ENCODE data around the gene HLA-E. TPM values are rescaled to one million over a fixed set of nuclear protein-coding genes. Genes with fewer than 3 reads are reported as not detected.
"Not testable (repeated sequence)": the region's sequence is repeated elsewhere in the genome, so short reads cannot be mapped to it uniquely, and the experiment has no call there.

The HLA-E gene
- polyA plus RNA-seq, 1 experiment, result 293 TPM

DNA sequence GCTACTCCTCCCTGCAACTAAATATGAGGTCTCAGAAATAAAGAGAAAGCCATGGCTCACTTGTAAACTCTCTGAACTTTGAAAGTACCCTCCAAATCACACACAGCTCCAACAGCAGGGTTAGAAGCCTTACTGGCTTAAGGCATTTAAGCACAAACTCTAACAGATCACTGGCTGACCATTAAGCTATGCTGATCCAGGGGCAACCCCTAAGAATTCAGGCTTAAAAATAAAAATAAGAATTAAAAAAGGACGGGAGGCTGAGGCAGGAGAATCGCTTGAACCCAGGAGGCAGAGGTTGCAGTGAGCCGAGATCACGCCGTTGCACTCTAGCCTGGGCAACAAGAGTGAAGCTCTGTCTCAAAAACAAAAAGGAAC, 21.8 kb downstream of the HLA-E start:
- ChIA-PET CTCF (interaction anchor here (0.6 to 2.1 kb wide), 3 partner anchors 10 to 199 kb away, joined by 3 to 8 read pairs (median 3); no protein-coding TSS in a partner anchor), POLR2A (no interaction called here)
- TF ChIP-seq CTCF (IDR thresholded peaks at IDR 0.05; ENCODE audit: insufficient read depth, low read depth, low read length), result no peak
- Histone ChIP-seq H3K27me3 (ENCODE audit: control insufficient read depth, insufficient read depth, low read length) (no peaks in the 10 kb centered on the region), H3K36me3 (ENCODE audit: control insufficient read depth, insufficient read depth, low read length) (no peaks in the 10 kb centered on the region), H3K4me3 (ENCODE audit: low read depth, low read length) (no peak overlapping the region)
- no peak for DNase-seq (ENCODE audit: low read depth)

DNA sequence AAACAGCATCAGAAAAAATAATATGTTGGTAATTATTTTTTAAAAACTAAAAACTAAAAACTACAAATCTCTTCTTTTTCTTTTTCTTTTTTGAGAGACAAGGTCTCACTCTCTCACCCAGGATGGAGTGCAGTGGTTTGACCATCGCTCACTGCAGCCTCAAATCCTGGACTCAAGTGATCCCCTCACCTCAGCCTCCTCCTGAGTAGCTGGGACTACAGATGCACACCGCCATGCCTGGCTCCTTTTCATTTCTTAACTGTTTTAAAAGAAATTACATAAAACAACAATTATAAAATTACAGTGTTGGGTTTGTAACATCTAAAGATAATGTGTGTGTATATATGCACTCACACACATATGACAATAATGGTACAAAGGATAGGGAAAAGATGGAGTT, 24.1 kb downstream of the HLA-E start:
- no peak for TF ChIP-seq CTCF (IDR thresholded peaks at IDR 0.05; ENCODE audit: insufficient read depth, low read depth, low read length)
- ChIA-PET POLR2A (no interaction called here), CTCF (interaction anchor here (1.2 to 1.5 kb wide), 3 partner anchors 19 to 29 kb away, joined by 3 to 6 read pairs (median 5); no protein-coding TSS in a partner anchor)
- H3K27me3 ChIP-seq (ENCODE audit: control insufficient read depth, insufficient read depth, low read length), result no peaks in the 10 kb centered on the region
- H3K36me3 ChIP-seq (ENCODE audit: control insufficient read depth, insufficient read depth, low read length), result no peaks in the 10 kb centered on the region
- DNase-seq (ENCODE audit: low read depth), result no peak
- no peak overlapping the region for H3K4me3 ChIP-seq (ENCODE audit: low read depth, low read length)

DNA sequence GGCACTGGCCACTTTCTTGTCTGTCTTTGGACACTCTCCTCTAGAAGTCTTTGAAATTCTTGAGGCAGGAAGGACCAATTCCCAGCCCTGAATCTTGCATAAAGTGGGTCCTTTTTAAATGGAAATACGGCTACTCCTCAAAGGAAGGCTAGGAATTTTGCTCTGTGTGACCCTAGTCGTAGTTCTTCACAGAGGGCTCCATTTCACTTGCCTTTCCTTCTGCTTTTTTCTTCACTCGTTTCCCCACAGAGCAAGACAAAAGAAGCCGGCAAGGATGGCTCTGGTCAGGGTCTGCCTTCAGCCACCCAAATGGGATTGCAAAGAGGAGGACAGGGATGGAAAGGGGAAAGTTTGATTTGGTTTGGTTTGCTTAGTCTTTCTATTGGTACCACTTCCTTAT, 25.8 kb downstream of the HLA-E start:
- no peak for TF ChIP-seq CTCF (IDR thresholded peaks at IDR 0.05; ENCODE audit: insufficient read depth, low read depth, low read length)
- no peak overlapping the region for H3K4me3 ChIP-seq (ENCODE audit: low read depth, low read length)
- H3K27me3 ChIP-seq (ENCODE audit: control insufficient read depth, insufficient read depth, low read length), result no peaks in the 10 kb centered on the region
- CTCF ChIA-PET, result interaction anchor here (1.5 kb wide), 1 partner anchor 24 kb away, joined by 3 read pairs; no protein-coding TSS in a partner anchor
- DNase-seq (ENCODE audit: low read depth), result no peak
- POLR2A ChIA-PET, result no interaction called here
- H3K36me3 ChIP-seq (ENCODE audit: control insufficient read depth, insufficient read depth, low read length), result no peaks in the 10 kb centered on the region; the same call in 1 of the 2 replicates

GRCh38 chr6:30515944-30516753, 26.8 kb downstream of the HLA-E start:
- CTCF ChIA-PET, result interaction anchor here (1.0 to 1.1 kb wide), 2 partner anchors 16 to 25 kb away, joined by 5 read pairs; no protein-coding TSS in a partner anchor
- Histone ChIP-seq H3K36me3 (ENCODE audit: control insufficient read depth, insufficient read depth, low read length) (no peaks in the 10 kb centered on the region; the same call in 1 of the 2 replicates), H3K4me3 (ENCODE audit: low read depth, low read length) (peak overlapping the region; percentile 53), H3K27me3 (ENCODE audit: control insufficient read depth, insufficient read depth, low read length) (no peaks in the 10 kb centered on the region)
- no peak for TF ChIP-seq CTCF (IDR thresholded peaks at IDR 0.05; ENCODE audit: insufficient read depth, low read depth, low read length)
- DNase-seq (ENCODE audit: low read depth), result peak; percentile 78
- POLR2A ChIA-PET, result interaction anchor here (0.6 to 0.7 kb wide), 4 partner anchors 12 to 1637 kb away, joined by 3 to 7 read pairs (median 4); partner anchors contain the start of gene ABCF1

DNA sequence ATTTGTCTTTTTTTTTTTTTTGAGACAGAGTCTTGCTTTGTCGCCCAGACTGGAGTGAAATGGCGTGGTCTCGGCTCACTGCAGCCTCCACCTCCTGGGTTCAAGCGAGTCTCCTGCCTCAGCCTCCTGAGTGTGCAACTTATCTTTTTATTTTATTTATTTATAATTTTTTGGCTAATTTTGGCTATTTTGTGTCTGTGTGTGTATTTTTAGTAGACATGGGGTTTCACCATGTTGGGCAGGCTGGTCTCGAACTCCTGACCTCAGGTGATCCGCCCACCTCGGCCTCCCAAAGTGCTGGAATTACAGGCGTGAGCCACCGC, 27.4 kb downstream of the HLA-E start:
- CTCF ChIA-PET, result interaction anchor here (1.0 to 1.1 kb wide), 2 partner anchors 16 to 25 kb away, joined by 5 read pairs; no protein-coding TSS in a partner anchor
- not testable (repeated sequence) for H3K27me3 ChIP-seq (ENCODE audit: control insufficient read depth, insufficient read depth, low read length); DNase-seq (ENCODE audit: low read depth); H3K36me3 ChIP-seq (ENCODE audit: control insufficient read depth, insufficient read depth, low read length)
- peak overlapping the region; percentile 53 for H3K4me3 ChIP-seq (ENCODE audit: low read depth, low read length)
- POLR2A ChIA-PET, result interaction anchor here (0.6 to 0.7 kb wide), 4 partner anchors 11 to 1636 kb away, joined by 3 to 7 read pairs (median 4); partner anchors contain the start of gene ABCF1

DNA sequence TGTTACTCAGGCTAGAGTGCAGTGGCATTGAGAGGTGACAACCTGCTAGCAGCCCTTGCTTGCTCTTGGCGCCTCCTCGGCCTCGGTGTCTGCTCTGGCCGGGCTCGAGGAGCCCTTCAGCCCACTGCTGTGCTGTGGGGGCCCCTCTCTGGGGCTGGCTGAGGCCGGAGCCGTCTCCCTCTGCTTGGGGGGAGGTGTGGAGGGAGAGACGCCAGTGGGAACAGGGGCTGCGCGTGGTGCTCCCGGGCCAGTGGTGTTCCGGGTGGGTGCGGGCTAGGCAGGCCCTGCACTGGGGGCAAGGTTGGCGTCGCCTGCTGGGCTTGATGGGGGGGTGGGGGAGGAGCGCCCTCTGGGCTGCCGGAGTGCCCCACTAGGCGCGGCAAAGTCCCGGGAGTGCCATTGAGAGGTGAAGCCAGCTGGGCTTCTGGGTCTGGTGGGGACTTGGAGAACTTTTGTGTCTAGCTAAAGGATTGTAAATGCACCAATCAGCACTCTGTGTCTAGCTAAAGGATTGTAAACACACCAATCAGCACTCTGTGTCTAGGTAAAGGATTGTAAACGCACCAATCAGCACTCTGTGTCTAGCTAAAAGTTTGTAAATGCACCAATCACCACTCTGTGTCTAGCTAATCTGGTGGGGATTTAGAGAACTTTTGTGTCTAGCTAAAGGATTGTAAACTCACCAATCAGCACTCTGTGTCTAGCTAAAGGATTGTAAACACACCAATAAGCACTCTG, 28.6 kb downstream of the HLA-E start:
- H3K27me3 ChIP-seq (ENCODE audit: control insufficient read depth, insufficient read depth, low read length); POLR2A ChIA-PET; H3K36me3 ChIP-seq (ENCODE audit: control insufficient read depth, insufficient read depth, low read length); H3K4me3 ChIP-seq (ENCODE audit: low read depth, low read length); DNase-seq (ENCODE audit: low read depth): not testable (repeated sequence)
- CTCF ChIA-PET, result interaction anchor here (1.1 to 1.4 kb wide), 3 partner anchors 14 to 36 kb away, joined by 3 to 5 read pairs (median 4); no protein-coding TSS in a partner anchor

GRCh38 chr6:30518505-30519145, 29.3 kb downstream of the HLA-E start:
- H3K4me3 ChIP-seq (ENCODE audit: low read depth, low read length); H3K27me3 ChIP-seq (ENCODE audit: control insufficient read depth, insufficient read depth, low read length); POLR2A ChIA-PET; H3K36me3 ChIP-seq (ENCODE audit: control insufficient read depth, insufficient read depth, low read length); DNase-seq (ENCODE audit: low read depth): not testable (repeated sequence)
- CTCF ChIA-PET, result interaction anchor here (1.1 to 1.4 kb wide), 3 partner anchors 13 to 36 kb away, joined by 3 to 5 read pairs (median 4); no protein-coding TSS in a partner anchor
